ENCODE results near the gene ZNF93. TPM values are rescaled to one million over a fixed set of nuclear protein-coding genes. Genes with fewer than 3 reads are reported as not detected.

Gene ZNF93
- total RNA-seq, 1 experiment from 2014 or later, result 0.40 TPM

- Histone ChIP-seq H3K9ac (ENCODE audit: low read length) (no peak overlapping the region), H3K27me3 (ENCODE audit: low read length) (no peaks in the 10 kb centered on the region), H3K9me2 (replicated peaks; ENCODE audit: low read length) (no peaks in the 10 kb centered on the region), H3K36me3 (ENCODE audit: low read depth, low read length) (peaks cover 25% of the 10 kb centered on the region; the same call in 1 of the 2 replicates), H3K4me3 (ENCODE audit: low read length) (no peak overlapping the region), H3K4me1 (ENCODE audit: insufficient read depth, low read length) (no peaks in the 10 kb centered on the region), H3K4me2 (ENCODE audit: low read length) (no peak overlapping the region), H3K9me3 (ENCODE audit: low read length) (peaks cover 27% of the 10 kb centered on the region), H3F3A (ENCODE audit: low read length, unreplicated experiment) (no peaks in the 10 kb centered on the region), H4K20me1 (ENCODE audit: low read length) (no peaks in the 10 kb centered on the region), H3K27ac (ENCODE audit: low read length) (no peak overlapping the region), H3K79me2 (ENCODE audit: low read length) (no peaks in the 10 kb centered on the region), H2AFZ (ENCODE audit: low read length) (no peak overlapping the region)
- no TSS peak for BruUV-seq (replicated peaks)
- no peak for DNase-seq
- intact Hi-C loops (cut with micrococcal nuclease), result no loop called here
- no peak for ATAC-seq
- ChIA-PET CTCF (no interaction called here), POLR2A (ENCODE audit: unreplicated experiment) (no interaction called here)
- TF ChIP-seq CTCF (conservative IDR thresholded peaks at IDR 0.05; ENCODE audit: low read depth, low read length), result no peak
- TF ChIP-seq EZH2 (IDR thresholded peaks at IDR 0.05; ENCODE audit: low read length, unreplicated experiment), result no peak
- no peak for TF ChIP-seq EZH2phosphoT487 (IDR thresholded peaks at IDR 0.05; ENCODE audit: borderline replicate concordance, low read length)
Observed at GRCh38 chr19:19873381-19873780, 27.4 kb upstream of the ZNF93 start.

DNA sequence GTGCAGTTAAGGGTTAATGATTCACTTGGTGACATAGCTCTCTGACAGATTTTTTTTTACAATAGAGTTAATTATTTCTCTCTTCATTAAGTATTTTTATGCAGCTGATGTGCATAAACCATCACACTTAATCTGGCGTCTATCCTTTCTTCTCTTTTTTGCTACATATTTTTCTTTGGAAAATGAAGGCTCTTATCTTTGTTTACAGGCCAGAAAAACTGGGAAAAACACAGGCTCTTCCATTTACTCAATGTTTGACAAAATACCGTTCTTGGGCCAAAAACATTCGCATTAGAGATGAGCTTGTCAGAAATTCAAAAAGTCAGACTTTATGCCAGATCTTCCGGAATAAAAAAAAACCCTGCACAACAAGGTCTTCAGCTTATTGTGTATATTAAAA lies 23.0 kb upstream of the ZNF93 start:
- no TSS peak for BruUV-seq (replicated peaks)

More for the DNA sequence above, 23.0 kb upstream of the ZNF93 start:
- ATAC-seq (no peak), DNase-seq (no peak)
- ChIA-PET CTCF (no interaction called here), POLR2A (ENCODE audit: unreplicated experiment) (no interaction called here)
- H4K20me1 ChIP-seq (ENCODE audit: low read length), result no peaks in the 10 kb centered on the region
- peaks cover 24% of the 10 kb centered on the region; the same call in 1 of the 2 replicates for H3K9me3 ChIP-seq (ENCODE audit: low read length)
- H3K9ac ChIP-seq (ENCODE audit: low read length), result no peak overlapping the region
- TF ChIP-seq CTCF (conservative IDR thresholded peaks at IDR 0.05; ENCODE audit: low read depth, low read length) (no peak), EZH2phosphoT487 (IDR thresholded peaks at IDR 0.05; ENCODE audit: borderline replicate concordance, low read length) (no peak), EZH2 (IDR thresholded peaks at IDR 0.05; ENCODE audit: low read length, unreplicated experiment) (no peak)
- H3K9me2 ChIP-seq (replicated peaks; ENCODE audit: low read length), result no peaks in the 10 kb centered on the region
- H3K27ac ChIP-seq (ENCODE audit: low read length), result no peak overlapping the region
- no peak overlapping the region for H3K4me3 ChIP-seq (ENCODE audit: low read length)
- no peak overlapping the region for H2AFZ ChIP-seq (ENCODE audit: low read length)
- no peaks in the 10 kb centered on the region for H3K4me1 ChIP-seq (ENCODE audit: insufficient read depth, low read length)
- H3F3A ChIP-seq (ENCODE audit: low read length, unreplicated experiment), result no peaks in the 10 kb centered on the region
- H3K79me2 ChIP-seq (ENCODE audit: low read length), result no peaks in the 10 kb centered on the region
- intact Hi-C loops (cut with micrococcal nuclease), result no loop called here
- H3K36me3 ChIP-seq (ENCODE audit: low read depth, low read length), result peaks cover 25% of the 10 kb centered on the region; the same call in 1 of the 2 replicates
- no peaks in the 10 kb centered on the region for H3K27me3 ChIP-seq (ENCODE audit: low read length)
- no peak overlapping the region for H3K4me2 ChIP-seq (ENCODE audit: low read length)
